Progenitor cell of endocrine pancreas (in vitro differentiated cells): Measurements from ENCODE around the gene RBPMS2. TPM values are rescaled to one million over a fixed set of nuclear protein-coding genes. Genes with fewer than 3 reads are reported as not detected.

Source experiments
- DNase-seq: peaks from one replicate; pipeline ENCODE4 v3.0.0; 2021; ENCODE audit warnings: low spot score; ENCODE audit not compliant: unreplicated experiment
- H3K27ac Mint-ChIP-seq: 2 replicates; pipeline ENCODE4 v1.8.0; 2021; ENCODE audit warnings: mild to moderate bottlenecking, moderate library complexity, mixed read lengths
- H3K27me3 Mint-ChIP-seq: 2 replicates; pipeline ENCODE4 v1.8.0; 2021; ENCODE audit warnings: mixed read lengths
- H3K36me3 Mint-ChIP-seq: 2 replicates; pipeline ENCODE4 v1.8.0; 2022; ENCODE audit warnings: mixed read lengths; ENCODE audit not compliant: insufficient read depth
- H3K4me1 Mint-ChIP-seq: 2 replicates; pipeline ENCODE4 v1.8.0; 2021; ENCODE audit warnings: low read depth, mixed read lengths
- H3K4me3 Mint-ChIP-seq: 2 replicates; pipeline ENCODE4 v1.8.0; 2021; ENCODE audit warnings: low read depth, mild to moderate bottlenecking, moderate library complexity, mixed read lengths
- H3K9me3 Mint-ChIP-seq: 2 replicates; pipeline ENCODE4 v1.8.0; 2021; ENCODE audit warnings: low read depth, mixed read lengths
- CTCF ChIP-seq: fragments of 200-600 bp; sonication (generic); IDR thresholded peaks from one replicate; pipeline ENCODE4 v1.5.0; 2021; ENCODE audit warnings: antibody characterized with exemption, mild to moderate bottlenecking; ENCODE audit not compliant: unreplicated experiment
- total RNA-seq: library from RNA; stranded (reverse); gene quantifications from 2 replicates; pipeline ENCODE4 v1.2.1, GENCODE V29; 2021

Gene RBPMS2
- total RNA-seq, 1 donor from 2014 or later = 39.8 TPM

GRCh38 chr15:64701051-64701450 is 74.3 kb downstream of the RBPMS2 start:
- no peaks in the 10 kb centered on the region for H3K27me3 Mint-ChIP-seq
- no peak for TF ChIP-seq CTCF
- peak overlapping the region; percentile 89 for H3K27ac Mint-ChIP-seq
- peaks cover 2% of the 10 kb centered on the region for H3K36me3 Mint-ChIP-seq
- DNase-seq = no peak
- H3K4me3 Mint-ChIP-seq = peak overlapping the region; percentile 80
- H3K4me1 Mint-ChIP-seq = peaks cover 56% of the 10 kb centered on the region
- no peaks in the 10 kb centered on the region for H3K9me3 Mint-ChIP-seq

- peaks cover 5% of the 10 kb centered on the region for H3K36me3 Mint-ChIP-seq
- no peaks in the 10 kb centered on the region for H3K27me3 Mint-ChIP-seq
- peak overlapping the region; percentile 89 for H3K27ac Mint-ChIP-seq
These were observed 75.5 kb downstream of the RBPMS2 start for GRCh38 chr15:64699751-64700388.

GRCh38 chr15:64698823-64699222 is 76.6 kb downstream of the RBPMS2 start:
- Mint-ChIP-seq H3K4me3 (peak overlapping the region; percentile 80), H3K36me3 (peaks cover 9% of the 10 kb centered on the region), H3K27ac (peak overlapping the region; percentile 89), H3K4me1 (peaks cover 65% of the 10 kb centered on the region), H3K9me3 (no peaks in the 10 kb centered on the region), H3K27me3 (no peaks in the 10 kb centered on the region)
- no peak for DNase-seq
- no peak for TF ChIP-seq CTCF

More at GRCh38 chr15:64699751-64700388, 75.5 kb downstream of the RBPMS2 start:
- TF ChIP-seq CTCF = no peak
- peaks cover 64% of the 10 kb centered on the region for H3K4me1 Mint-ChIP-seq
- H3K9me3 Mint-ChIP-seq = no peaks in the 10 kb centered on the region
- H3K4me3 Mint-ChIP-seq = peak overlapping the region; percentile 80
- DNase-seq = no peak

GRCh38 chr15:64697911-64698369 is 77.4 kb downstream of the RBPMS2 start:
- no peak for DNase-seq
- H3K36me3 Mint-ChIP-seq = peaks cover 11% of the 10 kb centered on the region
- H3K4me3 Mint-ChIP-seq = no peak overlapping the region

GRCh38 chr15:64696481-64696880 is 78.9 kb downstream of the RBPMS2 start:
- Mint-ChIP-seq H3K4me3 (no peak overlapping the region), H3K27ac (peak overlapping the region; percentile 35), H3K36me3 (peaks cover 14% of the 10 kb centered on the region), H3K4me1 (peaks cover 58% of the 10 kb centered on the region), H3K27me3 (no peaks in the 10 kb centered on the region), H3K9me3 (no peaks in the 10 kb centered on the region)
- no peak for TF ChIP-seq CTCF
- DNase-seq = no peak

More at GRCh38 chr15:64697911-64698369, 77.4 kb downstream of the RBPMS2 start:
- Mint-ChIP-seq H3K27ac (peak overlapping the region; percentile 60), H3K4me1 (peaks cover 65% of the 10 kb centered on the region), H3K9me3 (no peaks in the 10 kb centered on the region), H3K27me3 (no peaks in the 10 kb centered on the region)
- TF ChIP-seq CTCF = no peak
